HepG2 (cell line): ENCODE data around the gene ATRN. TPM values are rescaled to one million over a fixed set of nuclear protein-coding genes. Genes with fewer than 3 reads are reported as not detected.

Experiments
- CEBPG ChIP-seq: IDR thresholded peaks from 2 replicates; pipeline ENCODE4 v1.6.1; 2016
- FOXA1 ChIP-seq, 2 experiments: fragments of 450-650 bp in 1 of 2; sonication (generic) in 1 of 2; formaldehyde crosslinking in 1 of 2; IDR thresholded peaks; 2 replicates each; pipeline versions ENCODE4 v1.4.0 to v1.6.1; 2016 to 2020; ENCODE audit warnings: missing genetic modification reagents in 1 of 2
- GLI4 ChIP-seq: sonication (generic); formaldehyde crosslinking; IDR thresholded peaks from 2 replicates; pipeline ENCODE4 v1.5.1; 2020; ENCODE audit warnings: missing genetic modification reagents, mild to moderate bottlenecking, moderate library complexity, borderline replicate concordance
- HMGA1 ChIP-seq: sonication (generic); formaldehyde crosslinking; conservative IDR thresholded peaks from 2 replicates; pipeline ENCODE4 v1.4.0; 2020; ENCODE audit warnings: missing genetic modification reagents
- HMGXB4 ChIP-seq, 2 experiments: sonication (generic) in 1 of 2; formaldehyde crosslinking in 1 of 2; IDR thresholded peaks; 2 replicates each; pipeline versions ENCODE4 v1.4.0 to v1.6.1; 2018 to 2020; ENCODE audit warnings: missing genetic modification reagents in 2 of 2, borderline replicate concordance in 1 of 2, low read depth in 1 of 2, mild to moderate bottlenecking in 1 of 2, missing biosample characterization in 1 of 2
- HOMEZ ChIP-seq: IDR thresholded peaks from 2 replicates; pipeline ENCODE4 v1.6.1; 2016; ENCODE audit warnings: low read depth
- KDM2A ChIP-seq: sonication (generic); formaldehyde crosslinking; IDR thresholded peaks from 2 replicates; pipeline ENCODE4 v1.4.0; 2020; ENCODE audit warnings: low read depth, missing genetic modification reagents, borderline replicate concordance
- MLX ChIP-seq: IDR thresholded peaks from 2 replicates; pipeline ENCODE4 v1.6.1; 2016
- NFE2L1 ChIP-seq: sonication (generic); formaldehyde crosslinking; IDR thresholded peaks from 2 replicates; pipeline ENCODE4 v1.4.0; 2020; ENCODE audit warnings: missing genetic modification reagents, mild to moderate bottlenecking, borderline replicate concordance
- SIX4 ChIP-seq: sonication (generic); formaldehyde crosslinking; IDR thresholded peaks from 2 replicates; pipeline ENCODE4 v1.4.0; 2020; ENCODE audit warnings: missing genetic modification reagents
- SOX5 ChIP-seq: IDR thresholded peaks from 2 replicates; pipeline ENCODE4 v1.6.1; 2016; ENCODE audit warnings: borderline replicate concordance
- ZBTB14 ChIP-seq: sonication (generic); formaldehyde crosslinking; IDR thresholded peaks from 2 replicates; pipeline ENCODE4 v1.4.0; 2020; ENCODE audit warnings: missing genetic modification reagents
- ZBTB37 ChIP-seq: sonication (generic); formaldehyde crosslinking; IDR thresholded peaks from 2 replicates; pipeline ENCODE4 v1.4.0; 2020; ENCODE audit warnings: mild to moderate bottlenecking, missing genetic modification reagents
- ZFP36 ChIP-seq: fragments of 150-350 bp; IDR thresholded peaks from 2 replicates; pipeline ENCODE4 v1.6.1; 2018; ENCODE audit warnings: borderline replicate concordance, low read length, low read depth; ENCODE audit not compliant: partially characterized antibody
- ZMAT3 ChIP-seq: sonication (generic); formaldehyde crosslinking; conservative IDR thresholded peaks from 2 replicates; pipeline ENCODE4 v1.7.0; 2021; ENCODE audit warnings: missing genetic modification reagents
- ZNF18 ChIP-seq: sonication (generic); formaldehyde crosslinking; IDR thresholded peaks from 2 replicates; pipeline ENCODE4 v1.8.0; 2022; ENCODE audit warnings: mild to moderate bottlenecking, missing genetic modification reagents; ENCODE audit not compliant: insufficient replicate concordance
- ZNF335 ChIP-seq: sonication (generic); formaldehyde crosslinking; IDR thresholded peaks from 2 replicates; pipeline ENCODE4 v1.4.0; 2020; ENCODE audit warnings: missing genetic modification reagents
- ZNF432 ChIP-seq: sonication (generic); formaldehyde crosslinking; IDR thresholded peaks from 2 replicates; pipeline ENCODE4 v1.5.0; 2020; ENCODE audit warnings: missing genetic modification reagents, mild to moderate bottlenecking, borderline replicate concordance
- ZNF7 ChIP-seq: IDR thresholded peaks from 2 replicates; pipeline ENCODE4 v1.6.1; 2016; ENCODE audit warnings: missing biosample characterization, missing genetic modification reagents
- ZNF775 ChIP-seq: sonication (generic); formaldehyde crosslinking; IDR thresholded peaks from 2 replicates; pipeline ENCODE4 v1.4.0; 2020; ENCODE audit warnings: missing genetic modification reagents, mild to moderate bottlenecking, moderate library complexity, borderline replicate concordance
- ZNF790 ChIP-seq: sonication (generic); formaldehyde crosslinking; IDR thresholded peaks from 2 replicates; pipeline ENCODE4 v1.8.0; 2022; ENCODE audit warnings: missing genetic modification reagents, mild to moderate bottlenecking, borderline replicate concordance
- polyA plus RNA-seq, 8 experiments: library from polyadenylated mRNA; depleted of rRNA in 3 of 8; stranded (reverse) in 7 of 8; unstranded in 1 of 8; fragments of >200 nt; fragmentation: Illumina TruSeq in 4 of 8; extraction: Trizol in 4 of 8; gene quantifications; 2 replicates each; pipeline versions ENCODE4 v1.2.1 to v1.2.3, GENCODE V29; 2011 to 2016; ENCODE audit warnings: low read depth in 4 of 8, missing spikeins in 1 of 8, mixed read lengths in 1 of 8; ENCODE audit not compliant: insufficient read depth in 1 of 8
- total RNA-seq, 5 experiments: library from RNA; depleted of rRNA; stranded (reverse); fragments of >200 nt; fragmentation: Illumina TruSeq; extraction: Trizol; gene quantifications; 2 replicates each; pipeline ENCODE4 v1.2.3, GENCODE V29; 2016; ENCODE audit warnings: low read depth in 1 of 5

The ATRN gene
- total and polyA plus RNA-seq, 2 of the 13 experiments (the other 11 are each of a cell fraction or from before 2014, with no cell fraction given), result 44.2 to 81.1 TPM

GRCh38 chr20:3432844-3433243, 38.0 kb upstream of the ATRN start (continued):
- TF ChIP-seq SOX5 (peak; percentile 46; the same call in 1 of the 2 replicates), ZNF18 (CRISPR knock-in tag) (peak; percentile 52), GLI4 (CRISPR knock-in tag) (no peak), NFE2L1 (CRISPR knock-in tag) (no peak), ZNF335 (no peak), ZBTB37 (no peak), ZNF432 (CRISPR knock-in tag) (no peak), ZMAT3 (CRISPR knock-in tag) (peak; percentile 36; the same call in 1 of the 2 replicates), CEBPG (CRISPR knock-in tag) (0 out of 2 replicates have a peak, but pooled peaks have one; percentile 3), MLX (CRISPR knock-in tag) (0 out of 2 replicates have a peak, but pooled peaks have one; percentile 55), ZBTB14 (CRISPR knock-in tag) (no peak), HMGA1 (CRISPR knock-in tag) (no peak), ZNF775 (0 out of 2 replicates have a peak, but pooled peaks have one; percentile 6), ZNF7 (CRISPR knock-in tag) (no peak), ZNF790 (CRISPR knock-in tag) (no peak), KDM2A (CRISPR knock-in tag) (0 out of 2 replicates have a peak, but pooled peaks have one; percentile 23), FOXA1 (IDR thresholded peaks at IDR 0.05) (no peak), FOXA1 (CRISPR knock-in tag; IDR thresholded peaks at IDR 0.05) (no peak), HOMEZ (CRISPR knock-in tag) (peak; percentile 21; the same call in 1 of the 2 replicates), HMGXB4 (CRISPR knock-in tag; IDR thresholded peaks at IDR 0.05; ENCODE audit: borderline replicate concordance in 1 of 2, low read depth in 1 of 2) (0 out of 4 replicates have a peak, but pooled peaks of 1 of the 2 experiments have one; percentile 27), SIX4 (CRISPR knock-in tag) (no peak), ZFP36 (no peak)
